Endodermal cell (in vitro differentiated cells): ENCODE results near the gene CDH13. TPM values are rescaled to one million over a fixed set of nuclear protein-coding genes. Genes with fewer than 3 reads are reported as not detected.

Experiments used
- DNase-seq: peaks from one replicate; pipeline ENCODE4 v3.0.0-alpha.2; 2017
- H3K27ac ChIP-seq: 2 replicates; pipeline ENCODE4 v1.5.1; 2013; ENCODE audit warnings: mild to moderate bottlenecking, low read depth, low read length, moderate library complexity
- H3K27me3 ChIP-seq: 2 replicates; pipeline ENCODE4 v1.6.1; 2013; ENCODE audit warnings: mild to moderate bottlenecking, low read length, moderate library complexity; ENCODE audit not compliant: insufficient read depth, control insufficient read depth, poor library complexity, severe bottlenecking
- H3K36me3 ChIP-seq: 2 replicates; pipeline ENCODE4 v1.7.0; 2013; ENCODE audit warnings: mild to moderate bottlenecking, low read length, moderate library complexity; ENCODE audit not compliant: control insufficient read depth, insufficient read depth
- H3K4me1 ChIP-seq: one replicate; pipeline ENCODE4 v1.7.0; 2013; ENCODE audit warnings: low read length; ENCODE audit not compliant: control insufficient read depth, insufficient read depth
- H3K4me3 ChIP-seq: 2 replicates; pipeline ENCODE4 v1.5.1; 2013; ENCODE audit warnings: mild to moderate bottlenecking, low read length, moderate library complexity
- H3K9ac ChIP-seq: 2 replicates; pipeline ENCODE4 v1.6.1; 2013; ENCODE audit warnings: mild to moderate bottlenecking, low read length, moderate library complexity; ENCODE audit not compliant: poor library complexity, severe bottlenecking; ENCODE audit errors: extremely low read depth
- H3K9me3 ChIP-seq: 2 replicates; pipeline ENCODE4 v1.6.1; 2013; ENCODE audit warnings: mild to moderate bottlenecking, low read length, moderate library complexity; ENCODE audit not compliant: control insufficient read depth
- H3K27ac Mint-ChIP-seq: 2 replicates; pipeline ENCODE4 v1.8.0; 2020; ENCODE audit warnings: mixed read lengths
- H3K27me3 Mint-ChIP-seq: 2 replicates; pipeline ENCODE4 v1.8.0; 2021; ENCODE audit warnings: mild to moderate bottlenecking, mixed read lengths; ENCODE audit not compliant: insufficient read depth
- H3K36me3 Mint-ChIP-seq: 2 replicates; pipeline ENCODE4 v1.8.0; 2020; ENCODE audit warnings: low read depth, mixed read lengths
- H3K4me1 Mint-ChIP-seq: 2 replicates; pipeline ENCODE4 v1.8.0; 2020; ENCODE audit warnings: mixed read lengths
- H3K4me3 Mint-ChIP-seq: 2 replicates; pipeline ENCODE4 v1.8.0; 2020; ENCODE audit warnings: mild to moderate bottlenecking, moderate library complexity, mixed read lengths
- H3K9me3 Mint-ChIP-seq: 2 replicates; pipeline ENCODE4 v1.8.0; 2020; ENCODE audit warnings: mild to moderate bottlenecking, mixed read lengths
- WGBS, 2 experiments: methylation state at CpG; one replicate each; pipeline versions ENCODE4 v1.1.5 to v1.1.7; 2013; ENCODE audit warnings: missing lambda C conversion rate in 2 of 2, mixed read lengths in 1 of 2; ENCODE audit not compliant: insufficient coverage in 1 of 2, insufficient read length in 1 of 2; 5-methylcytosine and 5-hydroxymethylcytosine counted together
- total RNA-seq, 2 donors: library from RNA; stranded (reverse); fragmentation: NEBNext Ultra II Directional in 1 of 2; extraction: Animal tissue kit (Norgen Biotek cat#: 25700) in 1 of 2; gene quantifications; 2 replicates in 1 of 2; 3 replicates in 1 of 2; pipeline ENCODE4 v1.2.1, GENCODE V29; 2021
- TF ChIP-seq, protein P1 (sequence below): fragments of 200-600 bp; sonication (generic); conservative IDR thresholded peaks from 2 replicates; pipeline ENCODE4 v1.5.0; 2021; ENCODE audit warnings: antibody characterized with exemption, mild to moderate bottlenecking

Gene CDH13
- total RNA-seq, 2 donors from 2014 or later, result 0.86 to 1.8 TPM

DNA sequence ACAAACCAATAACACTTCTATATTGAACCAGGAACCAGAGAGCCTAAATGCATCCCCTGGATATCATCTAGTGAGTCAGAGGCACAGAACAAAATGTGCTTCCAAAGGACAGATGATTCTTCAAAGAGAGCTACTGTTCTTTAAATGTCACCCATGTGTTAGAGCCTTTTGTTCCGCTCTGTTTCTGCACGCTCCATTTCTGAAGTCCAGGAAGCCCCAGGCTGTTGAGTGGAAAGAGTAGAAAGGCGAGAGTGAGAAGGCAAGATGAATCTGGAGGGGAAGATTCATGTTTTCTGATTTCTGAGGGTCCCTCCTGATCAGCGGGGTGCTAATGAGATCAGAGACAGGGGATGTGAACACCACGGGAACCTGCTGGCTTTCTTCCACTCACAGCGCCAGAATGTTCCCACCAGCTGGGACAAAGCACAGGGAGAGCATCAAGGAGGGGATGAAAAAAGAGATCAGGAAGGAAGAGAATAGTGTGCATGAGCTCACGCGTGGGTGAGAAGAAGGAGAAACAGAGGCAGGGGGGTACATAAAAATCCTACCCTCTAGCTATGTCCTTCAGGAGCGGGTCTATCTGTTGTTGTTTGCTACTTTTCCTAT lies 621.1 kb downstream of the CDH13 start:
- no peak overlapping the region for H3K27ac ChIP-seq
- peaks cover 15% of the 10 kb centered on the region for H3K4me1 Mint-ChIP-seq
- peaks cover 7% of the 10 kb centered on the region for H3K27me3 Mint-ChIP-seq
- DNase-seq, result no peak
- no peaks in the 10 kb centered on the region for H3K4me1 ChIP-seq
- H3K27me3 ChIP-seq, result peaks cover 3% of the 10 kb centered on the region
- no peak overlapping the region for H3K4me3 Mint-ChIP-seq
- H3K36me3 ChIP-seq, result no peaks in the 10 kb centered on the region
- H3K9me3 Mint-ChIP-seq, result no peaks in the 10 kb centered on the region
- no peaks in the 10 kb centered on the region for H3K36me3 Mint-ChIP-seq
- TF ChIP-seq, protein P1, sequence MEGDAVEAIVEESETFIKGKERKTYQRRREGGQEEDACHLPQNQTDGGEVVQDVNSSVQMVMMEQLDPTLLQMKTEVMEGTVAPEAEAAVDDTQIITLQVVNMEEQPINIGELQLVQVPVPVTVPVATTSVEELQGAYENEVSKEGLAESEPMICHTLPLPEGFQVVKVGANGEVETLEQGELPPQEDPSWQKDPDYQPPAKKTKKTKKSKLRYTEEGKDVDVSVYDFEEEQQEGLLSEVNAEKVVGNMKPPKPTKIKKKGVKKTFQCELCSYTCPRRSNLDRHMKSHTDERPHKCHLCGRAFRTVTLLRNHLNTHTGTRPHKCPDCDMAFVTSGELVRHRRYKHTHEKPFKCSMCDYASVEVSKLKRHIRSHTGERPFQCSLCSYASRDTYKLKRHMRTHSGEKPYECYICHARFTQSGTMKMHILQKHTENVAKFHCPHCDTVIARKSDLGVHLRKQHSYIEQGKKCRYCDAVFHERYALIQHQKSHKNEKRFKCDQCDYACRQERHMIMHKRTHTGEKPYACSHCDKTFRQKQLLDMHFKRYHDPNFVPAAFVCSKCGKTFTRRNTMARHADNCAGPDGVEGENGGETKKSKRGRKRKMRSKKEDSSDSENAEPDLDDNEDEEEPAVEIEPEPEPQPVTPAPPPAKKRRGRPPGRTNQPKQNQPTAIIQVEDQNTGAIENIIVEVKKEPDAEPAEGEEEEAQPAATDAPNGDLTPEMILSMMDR, result no peak
- H3K4me3 ChIP-seq, result no peak overlapping the region
- no peaks in the 10 kb centered on the region for H3K9me3 ChIP-seq
- H3K27ac Mint-ChIP-seq, result no peak overlapping the region
- H3K9ac ChIP-seq, result no peak overlapping the region
- WGBS, 2 experiments, result 76 to 88% methylated on average over 4 to 9 of the region's 9 CpGs

DNA sequence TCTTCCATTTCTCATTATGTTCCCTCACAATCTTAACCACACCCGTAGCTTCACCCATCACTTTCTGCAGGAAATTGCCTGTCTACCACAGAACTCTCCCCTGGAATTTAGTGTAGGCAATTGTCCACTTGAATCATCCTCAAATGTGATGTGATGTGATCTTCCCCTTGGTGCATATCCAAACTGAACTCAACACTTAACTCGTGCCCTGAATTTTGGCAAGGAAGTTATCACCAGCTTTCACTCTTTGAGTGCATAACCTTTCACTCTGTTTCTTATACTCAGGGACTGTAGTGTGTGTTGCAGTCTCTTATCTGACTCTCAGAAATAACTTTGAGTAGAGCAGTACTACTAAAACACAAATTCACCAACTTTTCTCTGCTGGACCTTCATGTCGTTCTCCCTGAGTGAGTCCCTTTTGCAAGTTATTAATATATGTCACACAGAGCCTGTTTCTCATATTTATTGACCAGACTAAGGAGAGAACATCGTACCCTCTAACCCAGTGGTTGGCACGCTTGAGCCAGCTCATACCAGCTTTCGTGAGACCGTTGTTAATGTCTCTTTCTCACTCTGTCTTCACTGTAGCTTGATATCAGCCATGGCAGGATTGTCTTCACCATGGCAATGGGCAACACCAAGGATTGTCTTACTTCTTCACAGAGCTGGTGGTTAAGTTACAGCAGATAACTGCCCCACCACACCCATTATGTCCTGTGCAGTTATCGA lies 622.1 kb downstream of the CDH13 start:
- TF ChIP-seq, protein P1, result no peak
- Mint-ChIP-seq H3K9me3 (no peaks in the 10 kb centered on the region), H3K4me1 (peaks cover 15% of the 10 kb centered on the region), H3K27ac (no peak overlapping the region), H3K27me3 (peaks cover 7% of the 10 kb centered on the region), H3K4me3 (no peak overlapping the region), H3K36me3 (no peaks in the 10 kb centered on the region)
- WGBS, 2 experiments, result 93 to 98% methylated on average over 6 to 8 of the region's 8 CpGs
- peaks cover 7% of the 10 kb centered on the region for H3K27me3 ChIP-seq
- H3K9me3 ChIP-seq, result no peaks in the 10 kb centered on the region
- H3K4me3 ChIP-seq, result no peak overlapping the region
- no peaks in the 10 kb centered on the region for H3K4me1 ChIP-seq
- H3K27ac ChIP-seq, result no peak overlapping the region
- no peak overlapping the region for H3K9ac ChIP-seq
- no peak for DNase-seq
- no peaks in the 10 kb centered on the region for H3K36me3 ChIP-seq

DNA sequence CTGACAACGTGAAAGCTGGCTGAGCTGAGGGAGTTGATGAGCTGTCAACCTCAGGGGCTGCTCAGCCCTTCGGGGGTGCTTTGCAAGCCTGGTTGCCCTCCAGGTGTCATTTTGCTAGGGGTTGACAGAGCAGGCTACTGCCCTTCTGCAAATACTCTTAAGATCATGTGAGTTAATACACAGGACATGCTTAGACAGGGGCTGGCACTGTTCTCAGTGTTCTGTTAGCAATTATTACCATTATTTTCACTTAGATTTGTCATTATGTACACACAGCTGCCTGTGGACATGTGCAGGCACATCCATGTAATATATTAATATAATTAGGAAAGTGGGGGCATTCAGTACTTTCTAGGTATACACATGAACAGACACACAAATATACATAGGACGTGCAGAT lies 626.8 kb downstream of the CDH13 start:
- Histone ChIP-seq H3K9ac (no peak overlapping the region), H3K9me3 (no peaks in the 10 kb centered on the region), H3K27ac (no peak overlapping the region), H3K27me3 (peaks cover 7% of the 10 kb centered on the region), H3K4me3 (no peak overlapping the region), H3K36me3 (no peaks in the 10 kb centered on the region), H3K4me1 (no peaks in the 10 kb centered on the region)
- Mint-ChIP-seq H3K36me3 (no peaks in the 10 kb centered on the region), H3K4me3 (no peak overlapping the region), H3K9me3 (peaks cover 1% of the 10 kb centered on the region), H3K27ac (no peak overlapping the region), H3K27me3 (peaks cover 7% of the 10 kb centered on the region), H3K4me1 (peaks cover 2% of the 10 kb centered on the region)
- DNase-seq, result no peak
- WGBS, 2 experiments, result 63 to 89% methylated on average over 1 to 3 of the region's 3 CpGs
- TF ChIP-seq, protein P1, result no peak
